IMR-90 (cell line): ENCODE measurements around the gene THAP6. TPM values are rescaled to one million over a fixed set of nuclear protein-coding genes. Genes with fewer than 3 reads are reported as not detected.

Experiments
- ATAC-seq: fragments of 200-7000 bp; cut with Tn5 transposase; 2 replicates; pipeline ENCODE4 v1.9.1; 2020; ENCODE audit warnings: low read depth, mild to moderate bottlenecking, moderate library complexity
- BruUV-seq: library from RNA; stranded (reverse); fragments of 400-500 nt; replicated peaks from 2 replicates; lab custom pipeline; 2021; lab: Mats Ljungman, UMichigan
- CTCF ChIA-PET: fragments of 300-600 bp; formaldehyde crosslinking; extraction: SDS; loops from one replicate; lab custom pipeline; 2021; ENCODE audit warnings: antibody characterized with exemption; lab: Yijun Ruan, JAX
- POLR2A ChIA-PET: fragments of 300-600 bp; sonication (Branson Sonifier 250); formaldehyde crosslinking; loops from one replicate; lab custom pipeline; 2022; ENCODE audit warnings: antibody characterized with exemption; ENCODE audit not compliant: unreplicated experiment; lab: Charles Lee
- DNase-seq: peaks from one replicate; pipeline ENCODE4 v3.0.0; 2013
- H2AFZ ChIP-seq: replicated peaks from 2 replicates; pipeline ENCODE3; 2013; ENCODE audit warnings: low read length, mild to moderate bottlenecking; ENCODE audit not compliant: poor library complexity
- H2AK5ac ChIP-seq: 2 replicates; pipeline ENCODE4 v1.6.1; 2013; ENCODE audit warnings: low read depth, low read length, inconsistent platforms
- H2AK9ac ChIP-seq: replicated peaks from 2 replicates; pipeline ENCODE3; 2013; ENCODE audit warnings: mild to moderate bottlenecking, low read depth, low read length, moderate library complexity; ENCODE audit not compliant: poor library complexity
- H2BK120ac ChIP-seq: 2 replicates; pipeline ENCODE4 v1.6.1; 2013; ENCODE audit warnings: low read depth, low read length, inconsistent platforms
- H2BK15ac ChIP-seq: 3 replicates; pipeline ENCODE4 v1.6.1; 2013; ENCODE audit warnings: low read depth, low read length, inconsistent platforms
- H2BK20ac ChIP-seq: 2 replicates; pipeline ENCODE4 v1.6.1; 2013; ENCODE audit warnings: low read depth, mild to moderate bottlenecking, inconsistent platforms, low read length, moderate library complexity
- H2BK5ac ChIP-seq: 2 replicates; pipeline ENCODE4 v1.6.1; 2013; ENCODE audit warnings: mild to moderate bottlenecking, low read depth, low read length, inconsistent platforms; ENCODE audit not compliant: poor library complexity, severe bottlenecking
- H3K14ac ChIP-seq: replicated peaks from 2 replicates; pipeline ENCODE4 v1.6.1; 2013; ENCODE audit warnings: low read depth, low read length, inconsistent platforms
- H3K18ac ChIP-seq: 2 replicates; pipeline ENCODE4 v1.6.1; 2013; ENCODE audit warnings: low read depth, low read length, control low read depth
- H3K23ac ChIP-seq: 2 replicates; pipeline ENCODE4 v1.6.1; 2013; ENCODE audit warnings: low read depth, low read length, inconsistent platforms
- H3K27ac ChIP-seq: 2 replicates; pipeline ENCODE4 v1.5.1; 2013; ENCODE audit warnings: mild to moderate bottlenecking, control low read depth, low read length; ENCODE audit not compliant: insufficient read depth
- H3K27me3 ChIP-seq: 2 replicates; pipeline ENCODE4 v1.6.1; 2013; ENCODE audit warnings: low read length; ENCODE audit not compliant: control insufficient read depth, insufficient read depth
- H3K36me3 ChIP-seq: 2 replicates; pipeline ENCODE4 v1.6.1; 2013; ENCODE audit warnings: low read length, mixed read lengths; ENCODE audit not compliant: control insufficient read depth, insufficient read depth
- H3K4ac ChIP-seq: 2 replicates; pipeline ENCODE4 v1.6.1; 2013; ENCODE audit warnings: low read depth, low read length, inconsistent platforms
- H3K4me1 ChIP-seq: 2 replicates; pipeline ENCODE4 v1.6.1; 2013; ENCODE audit warnings: low read length, mixed read lengths; ENCODE audit not compliant: control insufficient read depth, insufficient read depth
- H3K4me2 ChIP-seq: 2 replicates; pipeline ENCODE4 v1.6.1; 2013; ENCODE audit warnings: low read depth, mild to moderate bottlenecking, control low read depth, low read length, moderate library complexity
- H3K4me3 ChIP-seq: 2 replicates; pipeline ENCODE4 v1.5.1; 2013; ENCODE audit warnings: low read depth, mild to moderate bottlenecking, control low read depth, low read length, moderate library complexity; ENCODE audit not compliant: insufficient read depth
- H3K56ac ChIP-seq: 2 replicates; pipeline ENCODE4 v1.6.1; 2013; ENCODE audit warnings: low read length, inconsistent platforms; ENCODE audit not compliant: insufficient read depth; ENCODE audit errors: extremely low read depth
- H3K79me1 ChIP-seq, 2 experiments: 2 replicates each; pipeline ENCODE4 v1.6.1; 2013; ENCODE audit warnings: low read length in 2 of 2, inconsistent platforms in 1 of 2, low read depth in 1 of 2
- H3K9ac ChIP-seq: 2 replicates; pipeline ENCODE4 v1.6.1; 2013; ENCODE audit warnings: low read depth, low read length, control low read depth
- H3K9me1 ChIP-seq: 2 replicates; pipeline ENCODE4 v1.6.1; 2013; ENCODE audit warnings: low read length, inconsistent platforms; ENCODE audit not compliant: insufficient read depth
- H3K9me3 ChIP-seq: 2 replicates; pipeline ENCODE4 v1.6.1; 2013; ENCODE audit warnings: low read length; ENCODE audit not compliant: control insufficient read depth, insufficient read depth
- H4K20me1 ChIP-seq: 2 replicates; pipeline ENCODE4 v1.6.1; 2013; ENCODE audit warnings: low read length, inconsistent platforms; ENCODE audit not compliant: insufficient read depth
- H4K5ac ChIP-seq: 2 replicates; pipeline ENCODE4 v1.6.1; 2013; ENCODE audit warnings: mild to moderate bottlenecking, low read depth, low read length, control low read depth
- H4K8ac ChIP-seq, 2 experiments: 2 replicates each; pipeline ENCODE4 v1.6.1; 2013; ENCODE audit warnings: low read depth in 2 of 2, low read length in 2 of 2, control low read depth in 1 of 2, inconsistent platforms in 1 of 2
- H4K91ac ChIP-seq: 2 replicates; pipeline ENCODE4 v1.6.1; 2013; ENCODE audit warnings: low read depth, low read length, inconsistent platforms; ENCODE audit not compliant: insufficient read depth
- CEBPB ChIP-seq: IDR thresholded peaks from 2 replicates; pipeline ENCODE4 v1.6.1; 2012; ENCODE audit warnings: low read depth, low read length, improper control_type of control experiment
- FOS ChIP-seq: fragments of 150-350 bp; IDR thresholded peaks from 2 replicates; pipeline ENCODE4 v1.6.1; 2016; ENCODE audit warnings: low read depth, low read length
- WGBS, 2 experiments: methylation state at CpG; one replicate each; pipeline versions ENCODE4 v1.1.5 to v1.1.7; 2013; ENCODE audit warnings: missing lambda C conversion rate in 2 of 2; ENCODE audit not compliant: insufficient read length in 1 of 2; ENCODE audit errors: extremely low coverage in 2 of 2; 5-methylcytosine and 5-hydroxymethylcytosine counted together
- dilution Hi-C: fragments of 300-500 bp; cut with HindIII; formaldehyde crosslinking; loops from one replicate; pipeline ENCODE4 v1.14.3; 2018; ENCODE audit warnings: low sequenced_read_pairs; ENCODE audit not compliant: unreplicated experiment
- in situ Hi-C: fragments of 300-500 bp; cut with MboI; formaldehyde crosslinking; loops from 3 replicates; pipeline ENCODE4 v1.14.3; 2019; ENCODE audit warnings: low sequenced_read_pairs, inconsistent platforms, mixed read lengths
- intact Hi-C: fragments of 100-400 bp; cut with micrococcal nuclease; formaldehyde crosslinking; loops from 2 replicates; pipeline ENCODE4 v1.10.0; 2022
- polyA plus RNA-seq, 3 experiments: library from polyadenylated mRNA; depleted of rRNA; stranded (reverse); fragments of >200 nt; gene quantifications; 2 replicates each; pipeline ENCODE4 v1.2.3, GENCODE V29; 2012; ENCODE audit warnings: low replicate concordance in 1 of 3
- total RNA-seq: library from RNA; depleted of rRNA; stranded (reverse); fragments of >200 nt; gene quantifications from 2 replicates; pipeline ENCODE4 v1.2.3, GENCODE V29; 2012

THAP6 gene
- total and polyA plus RNA-seq, 2 of the 4 experiments (the other 2 are of a cell fraction), result 6.3 to 7.0 TPM

DNA sequence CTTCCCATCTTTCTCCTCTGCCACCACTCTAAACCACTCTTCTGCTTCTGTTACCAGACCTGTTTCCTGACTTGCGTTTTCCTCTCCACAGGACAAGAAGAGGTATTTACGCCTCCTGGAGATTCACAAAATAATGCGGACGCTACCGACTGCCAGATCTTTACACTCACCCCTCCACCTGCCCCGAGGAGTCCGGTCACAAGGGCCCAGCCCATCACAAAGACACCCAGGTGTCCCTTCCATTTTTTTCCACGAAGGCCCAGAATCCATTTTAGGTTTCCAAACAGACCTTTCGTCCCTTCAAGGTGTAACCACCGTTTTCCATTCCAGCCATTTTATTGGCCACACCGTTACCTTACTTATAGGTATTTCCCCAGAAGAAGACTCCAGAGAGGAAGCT is 49.8 kb downstream of the THAP6 start:
- DNase-seq (no peak), ATAC-seq (no peak)
- H3K36me3 ChIP-seq, result no peaks in the 10 kb centered on the region
- H3K79me1 ChIP-seq, result no peaks in the 10 kb centered on the region
- no peak overlapping the region for H4K91ac ChIP-seq
- ChIA-PET POLR2A (no interaction called here), CTCF (no interaction called here)
- no peaks in the 10 kb centered on the region for H3K9me3 ChIP-seq
- no peaks in the 10 kb centered on the region for H3K9me1 ChIP-seq
- no TSS peak for BruUV-seq
- H3K4ac ChIP-seq, result no peak overlapping the region
- no peak overlapping the region for H2AK5ac ChIP-seq
- H2BK15ac ChIP-seq, result no peak overlapping the region
- WGBS, 2 experiments, result 75% methylated on average over 7 of the region's 11 CpGs; no CpG with 5 or more reads in 1 of the 2 experiments
- H3K18ac ChIP-seq, result no peak overlapping the region
- no peak overlapping the region for H2AFZ ChIP-seq
- H3K4me2 ChIP-seq, result no peak overlapping the region
- dilution Hi-C loops (no loop called here), intact Hi-C loops (no loop called here), in situ Hi-C loops (no loop called here)
- H2BK120ac ChIP-seq, result no peak overlapping the region
- no peak overlapping the region for H4K8ac ChIP-seq
- no peak overlapping the region for H3K23ac ChIP-seq
- no peak overlapping the region for H4K5ac ChIP-seq
- no peak overlapping the region for H3K9ac ChIP-seq
- no peak overlapping the region for H3K56ac ChIP-seq
- H3K4me1 ChIP-seq, result no peaks in the 10 kb centered on the region
- H3K14ac ChIP-seq, result no peak overlapping the region
- H3K27me3 ChIP-seq, result peaks cover 8% of the 10 kb centered on the region
- H4K20me1 ChIP-seq, result no peaks in the 10 kb centered on the region
- no peak overlapping the region for H3K4me3 ChIP-seq
- H2BK20ac ChIP-seq, result no peak overlapping the region
- no peak overlapping the region for H2BK5ac ChIP-seq
- TF ChIP-seq CEBPB, result no peak
- TF ChIP-seq FOS, result no peak
- no peak overlapping the region for H3K27ac ChIP-seq
- no peak overlapping the region for H2AK9ac ChIP-seq
